ENCODE measurements around the gene CCDC177.

CCDC177 gene

GRCh38 chr14:69529563-69529962, 45.1 kb downstream of the CCDC177 start:
- DNase-seq (ENCODE audit: low read depth in 2 of 2): no peak

GRCh38 chr14:69528930-69529329, 45.7 kb downstream of the CCDC177 start:
- DNase-seq (ENCODE audit: low read depth in 2 of 2): no peak

GRCh38 chr14:69528143-69528542, 46.5 kb downstream of the CCDC177 start:
- DNase-seq (ENCODE audit: low read depth in 2 of 2): no peak

- DNase-seq (ENCODE audit: low read depth in 2 of 2): no peak
These were observed 47.0 kb downstream of the CCDC177 start for GRCh38 chr14:69527635-69528034.

- no peak for DNase-seq (ENCODE audit: low read depth in 2 of 2)
These were observed 48.8 kb downstream of the CCDC177 start for GRCh38 chr14:69525896-69526295.

GRCh38 chr14:69522026-69522425, 52.6 kb downstream of the CCDC177 start:
- DNase-seq (ENCODE audit: low read depth in 2 of 2): no peak

Data from stimulated activated CD8-positive, alpha-beta memory T cell treated with anti-CD3 and anti-CD28 coated beads, Interleukin-2, amount 100 ng/mL, for 1 hour (primary cell).